Measurements from ENCODE around the gene SERPINB5.

The SERPINB5 gene

DNA sequence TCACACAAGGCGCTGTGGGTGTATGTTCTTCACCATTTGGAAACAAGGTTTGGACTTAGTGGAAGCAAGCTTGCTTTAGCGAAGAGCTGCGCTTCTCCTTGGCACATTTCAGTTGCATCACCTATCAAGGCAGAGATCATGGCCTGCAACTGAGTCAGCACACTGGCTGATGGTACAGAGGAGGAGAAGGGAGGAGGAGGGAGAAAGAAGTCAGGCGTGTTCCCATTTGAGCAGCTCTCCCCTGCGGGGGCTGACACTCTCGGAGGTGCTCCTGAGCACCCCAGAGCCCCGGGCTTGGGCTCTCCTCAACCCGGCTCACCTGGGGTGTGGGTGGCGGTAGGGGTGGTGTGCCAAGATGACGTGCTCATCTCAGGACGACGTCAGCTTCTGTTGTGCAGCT lies 6.0 kb upstream of the SERPINB5 start:
- DNase-seq (ENCODE audit: low spot score) = no peak

DNA sequence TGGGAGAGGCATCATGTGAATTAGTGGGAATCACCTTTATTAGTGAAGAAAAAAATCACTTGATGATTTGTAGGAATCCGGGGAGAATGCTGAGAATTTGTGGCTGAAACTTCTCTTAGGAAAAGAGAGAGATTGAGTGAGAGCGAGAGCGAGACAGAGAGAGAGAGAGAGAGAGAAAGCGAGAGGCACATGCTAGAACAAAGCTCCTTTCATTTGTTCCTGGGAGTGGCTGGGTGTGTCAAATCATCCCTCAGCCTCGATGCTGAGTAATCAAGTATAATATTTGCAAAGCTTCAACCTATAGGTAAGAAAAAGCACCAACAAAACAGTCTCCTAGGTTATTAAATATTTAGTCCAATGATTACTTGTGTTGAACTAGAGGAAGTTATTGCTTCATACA lies 4.4 kb upstream of the SERPINB5 start:
- DNase-seq (ENCODE audit: low spot score) = no peak

DNA sequence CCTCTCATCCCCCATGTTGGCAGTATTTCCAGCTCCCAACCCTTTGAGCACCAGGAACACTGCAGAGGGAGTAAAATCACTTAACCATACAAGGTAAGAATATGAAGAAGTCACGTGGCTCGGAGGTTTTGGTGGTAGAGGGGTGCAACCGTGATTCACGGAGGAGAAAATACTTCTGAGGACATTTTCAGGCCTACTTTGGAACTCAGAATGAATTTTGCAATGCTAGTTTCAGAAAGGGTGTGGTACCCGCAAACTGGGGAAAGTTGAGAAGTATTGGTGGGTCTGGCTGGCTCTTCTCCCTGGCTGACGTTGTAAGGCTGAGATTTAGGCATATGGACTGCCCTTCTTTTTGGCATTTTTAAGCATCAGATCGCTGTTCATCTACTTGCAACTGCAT lies 442 bp downstream of the SERPINB5 start:
- no peak for DNase-seq (ENCODE audit: low spot score)

DNA sequence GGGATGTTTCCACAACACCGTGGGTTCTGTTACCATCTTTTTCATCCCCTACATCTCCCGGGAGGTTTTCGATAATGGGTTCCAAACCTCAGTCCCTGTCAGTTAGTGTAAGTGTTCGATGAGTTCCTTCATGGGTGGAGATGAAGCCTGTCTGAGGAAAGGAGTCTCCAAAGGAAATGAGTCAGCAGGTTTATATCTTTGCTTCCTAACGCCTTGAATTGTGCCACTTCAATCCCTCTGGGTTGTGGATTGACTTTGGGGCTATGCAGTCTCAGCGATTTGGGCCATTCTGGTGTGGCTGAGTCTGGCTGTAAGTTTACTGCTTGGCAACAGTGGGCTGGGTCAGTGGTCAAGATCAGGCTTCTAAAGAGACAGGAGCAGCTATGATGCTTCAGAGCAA lies 1.2 kb downstream of the SERPINB5 start:
- no peak for DNase-seq (ENCODE audit: low spot score)

DNA sequence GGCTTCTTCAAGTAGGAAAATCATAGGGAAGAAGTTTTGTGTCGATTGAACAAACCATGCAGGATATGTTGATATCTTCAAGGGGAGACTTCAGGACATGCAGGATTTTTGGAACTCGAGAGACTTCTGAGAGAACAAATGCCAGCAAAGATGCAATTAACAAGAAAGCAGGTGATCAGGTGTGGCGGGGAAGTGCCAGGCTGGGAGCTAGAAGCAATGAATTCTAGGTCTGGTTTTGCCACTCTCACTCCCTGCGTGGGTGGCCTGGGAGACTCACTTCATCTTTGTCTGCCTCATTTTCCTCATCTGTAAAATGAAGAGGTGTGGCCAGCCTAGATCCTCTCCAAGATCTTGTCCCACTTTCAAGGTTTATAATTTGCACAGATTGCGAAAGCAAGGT lies 3.1 kb downstream of the SERPINB5 start:
- DNase-seq (ENCODE audit: low spot score) = no peak

DNA sequence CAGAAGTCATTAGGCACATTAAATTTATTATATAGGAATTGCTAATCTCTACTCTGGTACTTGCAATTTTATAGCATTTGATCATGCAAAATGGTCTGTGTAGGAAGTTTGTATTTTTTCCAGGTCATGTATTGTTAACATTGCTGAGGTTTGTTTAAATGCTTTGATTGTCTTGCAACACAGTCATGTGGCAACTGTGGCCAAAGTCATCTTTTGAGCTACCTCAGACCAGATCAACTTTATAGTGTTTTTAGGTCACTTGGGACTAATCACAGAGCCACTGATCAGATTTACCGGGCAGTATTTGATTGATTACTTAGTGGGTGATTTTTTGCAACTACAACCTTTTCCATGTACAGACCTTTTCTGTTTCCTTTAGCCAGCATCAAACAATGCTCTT lies 3.7 kb downstream of the SERPINB5 start:
- DNase-seq (ENCODE audit: low spot score) = no peak

DNA sequence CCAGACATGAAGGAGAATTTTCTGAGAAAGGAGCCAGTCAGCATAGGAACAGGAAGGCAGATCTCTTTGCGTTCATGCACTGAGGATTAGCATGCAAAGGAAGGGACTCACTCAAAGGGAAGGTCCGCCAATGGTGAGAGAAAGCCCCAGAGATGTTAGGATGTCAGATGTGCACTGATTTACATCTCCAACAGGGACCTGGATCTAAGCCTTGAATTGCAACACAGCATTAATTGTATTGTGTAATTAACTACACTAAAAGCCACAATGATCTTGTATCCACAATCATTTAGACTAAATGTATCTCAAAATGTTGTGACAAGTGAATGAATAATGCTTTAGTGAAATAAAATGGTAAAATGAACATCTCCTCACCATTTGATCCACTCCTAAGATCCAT lies 4.2 kb downstream of the SERPINB5 start:
- no peak for DNase-seq (ENCODE audit: low spot score)

DNA sequence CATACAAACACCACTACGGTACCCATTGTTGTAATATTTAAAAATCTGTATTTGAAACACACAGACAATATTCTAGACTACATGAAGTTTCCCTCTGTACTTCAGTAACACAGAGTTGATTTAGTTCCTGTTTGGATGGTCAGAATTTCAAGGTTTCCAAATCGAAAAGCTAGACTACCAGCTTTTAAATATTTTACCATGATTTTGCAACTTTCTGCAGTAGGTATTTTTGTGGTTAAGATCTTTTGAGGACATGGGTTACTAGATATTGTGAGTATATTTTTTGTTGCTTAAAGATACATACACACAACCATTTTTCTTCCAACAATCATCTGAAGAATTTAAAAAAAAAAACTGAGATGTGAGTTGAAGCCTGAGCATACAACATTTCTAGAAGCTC lies 10.9 kb downstream of the SERPINB5 start:
- DNase-seq (ENCODE audit: low spot score) = no peak

DNA sequence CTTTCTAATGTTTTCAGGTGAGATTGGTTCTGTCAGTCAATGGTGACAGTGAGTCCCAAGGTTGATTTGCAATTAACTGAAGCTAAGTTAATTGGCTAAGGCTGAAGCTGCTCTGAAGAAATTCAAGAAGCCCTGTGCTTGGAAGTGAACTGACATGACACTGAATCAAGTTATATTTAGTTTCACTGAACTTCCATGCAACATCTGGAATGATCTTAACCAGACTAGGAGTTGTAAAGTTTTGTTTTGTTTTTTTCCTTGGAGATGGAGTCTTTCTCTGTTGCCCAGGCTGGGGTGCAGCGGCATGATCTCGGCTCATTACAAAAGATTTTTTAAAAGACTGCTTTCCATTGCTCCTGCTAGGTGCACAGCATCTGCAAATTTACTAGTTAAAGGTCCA lies 11.4 kb downstream of the SERPINB5 start:
- DNase-seq (ENCODE audit: low spot score) = no peak

DNA sequence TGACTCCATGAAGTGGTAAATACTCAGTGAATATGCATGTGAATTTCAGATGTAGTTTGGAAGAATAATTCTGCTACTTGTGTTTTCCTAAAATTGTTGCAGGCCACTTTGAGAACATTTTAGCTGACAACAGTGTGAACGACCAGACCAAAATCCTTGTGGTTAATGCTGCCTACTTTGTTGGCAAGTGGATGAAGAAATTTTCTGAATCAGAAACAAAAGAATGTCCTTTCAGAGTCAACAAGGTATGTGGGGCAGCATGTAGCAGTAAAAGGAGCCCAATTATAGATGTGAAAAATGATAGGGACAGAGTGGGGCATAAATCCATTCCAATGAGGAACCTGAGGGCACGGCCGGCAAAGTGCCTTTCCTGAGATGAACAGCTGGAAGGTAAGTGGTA lies 16.1 kb downstream of the SERPINB5 start:
- DNase-seq (ENCODE audit: low spot score) = no peak

DNA sequence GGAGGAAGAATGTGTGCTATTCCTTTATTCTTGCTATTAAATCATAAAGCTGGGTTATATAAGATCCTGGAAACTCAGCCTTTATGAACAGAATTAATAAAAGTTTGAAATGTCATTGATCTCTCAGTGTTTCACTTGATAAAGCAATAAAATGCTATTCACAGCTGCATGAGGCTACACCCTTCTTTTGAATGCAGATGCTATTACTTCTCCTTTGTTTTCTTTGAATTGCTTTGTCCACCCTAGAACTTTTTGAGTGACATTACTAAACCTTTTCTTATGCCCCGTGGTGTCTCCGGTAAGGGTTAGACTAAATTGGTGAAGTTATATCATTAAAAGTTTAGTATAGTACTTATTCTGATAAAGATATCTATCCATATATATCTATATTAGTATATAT lies 18.9 kb downstream of the SERPINB5 start:
- no peak for DNase-seq (ENCODE audit: low spot score)

DNA sequence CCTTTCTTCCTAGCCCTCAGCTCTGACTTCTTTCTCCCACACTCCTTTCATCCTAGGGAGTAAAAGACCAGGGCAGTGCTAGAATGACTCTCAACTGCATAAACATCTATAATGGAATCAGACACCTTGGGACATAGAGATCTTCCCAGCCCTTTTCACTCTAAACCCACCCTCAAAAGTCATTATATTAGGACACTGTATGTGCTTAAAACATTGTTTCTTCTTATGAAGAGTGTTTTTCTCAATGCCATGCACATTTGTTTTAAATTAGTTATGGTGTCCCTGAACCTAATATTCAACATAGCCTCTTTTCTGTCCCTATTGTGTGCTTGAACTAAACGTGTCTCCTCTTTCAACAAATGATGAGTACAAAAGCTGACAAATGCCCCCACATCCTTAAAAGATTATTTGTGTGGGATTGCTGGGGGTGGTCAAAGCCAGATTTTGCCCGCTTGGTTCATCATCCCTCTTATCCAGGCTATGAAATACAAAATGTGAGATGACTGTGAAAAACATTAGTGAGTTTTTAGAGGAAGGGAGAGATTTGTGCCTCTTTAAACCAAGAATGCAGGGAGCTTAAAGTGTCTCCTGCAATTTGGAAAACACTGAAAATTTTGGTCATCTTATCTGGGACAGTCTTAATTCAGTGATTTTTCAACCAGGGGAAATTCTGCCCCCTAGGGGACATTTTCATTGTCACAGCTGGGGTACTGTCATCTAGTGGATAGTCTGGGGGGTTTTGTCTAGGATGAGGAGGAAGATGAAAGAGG lies 29.0 kb downstream of the SERPINB5 start:
- peak; percentile 29 for DNase-seq (ENCODE audit: low spot score)

DNA sequence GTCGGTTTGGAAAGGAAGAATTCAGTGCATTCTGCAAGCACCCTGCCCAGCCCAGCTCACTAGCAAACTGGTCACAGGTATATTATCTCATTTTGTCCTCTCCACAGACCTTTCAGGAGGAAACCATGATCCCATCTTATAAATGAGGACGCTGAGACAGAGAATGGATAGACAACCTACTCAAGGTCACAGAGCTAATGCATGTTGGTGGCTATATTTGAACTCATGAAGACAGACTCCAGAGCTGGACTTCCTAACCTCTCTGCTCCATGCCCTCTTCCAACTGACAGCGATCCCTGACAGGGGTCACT lies 29.5 kb downstream of the SERPINB5 start:
- DNase-seq (ENCODE audit: low spot score) = no peak

DNA sequence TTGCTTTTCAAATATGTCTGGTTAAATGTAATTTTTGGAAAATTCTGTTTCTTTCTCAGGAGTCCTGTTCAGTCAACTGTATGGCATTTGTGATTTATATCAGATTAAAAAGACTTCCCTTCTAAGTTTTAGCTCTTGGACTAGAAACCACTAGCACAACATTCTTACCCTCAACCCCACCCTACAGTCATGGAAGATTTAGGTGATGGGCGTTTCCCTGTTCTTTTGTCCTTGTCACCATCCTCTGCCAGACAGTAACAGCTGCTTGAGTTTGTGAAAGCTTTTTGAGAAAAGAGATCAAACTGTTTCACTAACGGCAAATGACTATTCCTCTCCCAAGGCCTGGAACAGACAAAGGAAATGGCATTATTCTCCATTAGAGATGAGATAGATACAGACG lies 31.8 kb downstream of the SERPINB5 start:
- DNase-seq (ENCODE audit: low spot score) = no peak

DNA sequence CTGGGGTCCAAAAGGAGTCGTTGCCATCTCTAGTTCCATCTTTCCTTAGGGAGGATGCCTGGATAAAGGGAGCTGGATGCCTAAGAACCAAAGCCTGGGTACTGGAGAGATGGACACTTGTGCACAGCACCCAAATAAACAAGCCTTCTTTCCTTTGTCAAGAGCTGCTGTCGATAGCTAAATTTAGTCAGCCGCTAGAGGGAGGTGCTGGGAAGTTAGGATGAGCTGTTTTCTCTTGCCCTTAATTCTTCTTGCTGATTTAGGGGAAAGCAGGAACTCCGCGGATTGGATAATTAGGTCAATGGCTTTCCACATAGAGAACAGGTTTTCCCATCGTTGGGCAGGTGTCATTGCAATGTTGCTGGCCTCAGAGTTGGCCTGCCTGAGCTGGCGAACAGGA lies 34.5 kb downstream of the SERPINB5 start:
- DNase-seq (ENCODE audit: low spot score) = no peak

DNA sequence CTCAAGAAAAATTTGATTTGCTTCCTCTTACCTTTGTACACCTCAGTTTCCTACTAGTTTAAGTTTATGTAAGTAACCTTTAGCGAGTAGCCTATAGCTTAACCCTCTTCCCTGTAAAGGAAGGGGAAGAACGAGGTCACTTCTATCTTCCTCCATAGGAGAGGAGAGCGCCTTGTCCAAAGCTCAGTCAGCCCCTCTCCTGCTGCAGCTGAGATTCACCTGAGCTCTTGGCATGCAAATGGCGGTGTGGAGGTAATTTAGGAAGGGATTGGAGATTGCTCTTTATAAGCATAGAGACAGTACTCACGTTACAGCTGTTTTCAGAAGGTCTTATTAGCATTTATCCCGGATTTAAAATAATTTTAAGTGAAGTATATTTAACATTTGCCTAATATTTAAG lies 37.6 kb downstream of the SERPINB5 start:
- DNase-seq (ENCODE audit: low spot score) = no peak

DNA sequence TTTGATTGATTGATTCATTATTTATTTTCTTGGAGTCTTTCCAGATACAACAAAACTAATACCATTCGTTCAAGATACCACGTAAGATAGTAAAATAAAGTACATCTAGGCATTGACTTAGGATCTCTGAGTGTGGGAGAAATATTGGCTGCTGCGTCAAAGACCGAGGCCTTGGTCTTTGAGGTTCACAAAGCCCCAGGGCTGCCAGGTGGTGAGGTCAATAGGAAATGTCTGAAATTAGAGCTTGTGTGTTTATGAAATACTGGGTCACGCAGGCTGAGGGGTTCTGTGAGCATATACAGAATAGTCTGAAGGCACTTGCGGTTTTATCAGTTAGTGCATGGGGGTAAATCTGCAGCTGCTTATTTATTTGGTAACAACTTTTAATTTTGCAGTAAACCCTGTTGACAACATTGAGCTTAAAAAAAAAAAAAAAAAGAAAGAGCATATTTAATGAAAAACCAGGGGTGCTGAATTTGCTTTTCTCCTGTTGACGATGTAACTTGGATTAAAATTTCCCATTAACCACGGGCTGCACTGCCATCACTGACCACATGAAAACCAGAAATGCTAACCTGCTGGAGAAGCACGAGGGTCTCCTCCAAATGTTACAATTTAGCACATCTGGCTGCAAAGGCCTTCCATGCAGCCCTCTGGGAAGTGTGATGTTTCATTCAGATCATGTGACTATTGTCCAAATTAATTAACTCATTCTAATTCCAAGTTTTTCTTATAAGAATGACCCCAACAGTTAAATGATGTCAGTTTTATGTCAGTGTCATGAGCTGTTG lies 38.3 kb downstream of the SERPINB5 start:
- no peak for DNase-seq (ENCODE audit: low spot score)

DNA sequence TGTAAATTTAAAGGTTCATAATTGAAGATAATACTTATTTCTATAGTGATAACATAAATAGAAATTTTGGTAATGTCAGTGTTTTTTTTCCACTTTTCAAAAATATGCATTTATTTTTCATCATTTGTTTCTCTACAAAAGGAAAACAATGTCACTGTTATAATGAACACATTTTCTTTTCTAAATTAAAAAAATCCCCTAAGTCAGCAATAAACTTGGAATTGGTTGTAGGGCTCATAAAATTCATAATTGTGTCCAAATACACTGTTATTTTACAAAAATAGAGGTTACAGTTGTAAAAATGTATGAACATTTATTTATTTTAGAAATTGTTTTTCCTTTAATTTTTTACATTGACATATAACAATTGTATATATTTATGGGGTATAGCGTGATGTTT lies 39.0 kb downstream of the SERPINB5 start:
- DNase-seq (ENCODE audit: low spot score) = no peak

DNA sequence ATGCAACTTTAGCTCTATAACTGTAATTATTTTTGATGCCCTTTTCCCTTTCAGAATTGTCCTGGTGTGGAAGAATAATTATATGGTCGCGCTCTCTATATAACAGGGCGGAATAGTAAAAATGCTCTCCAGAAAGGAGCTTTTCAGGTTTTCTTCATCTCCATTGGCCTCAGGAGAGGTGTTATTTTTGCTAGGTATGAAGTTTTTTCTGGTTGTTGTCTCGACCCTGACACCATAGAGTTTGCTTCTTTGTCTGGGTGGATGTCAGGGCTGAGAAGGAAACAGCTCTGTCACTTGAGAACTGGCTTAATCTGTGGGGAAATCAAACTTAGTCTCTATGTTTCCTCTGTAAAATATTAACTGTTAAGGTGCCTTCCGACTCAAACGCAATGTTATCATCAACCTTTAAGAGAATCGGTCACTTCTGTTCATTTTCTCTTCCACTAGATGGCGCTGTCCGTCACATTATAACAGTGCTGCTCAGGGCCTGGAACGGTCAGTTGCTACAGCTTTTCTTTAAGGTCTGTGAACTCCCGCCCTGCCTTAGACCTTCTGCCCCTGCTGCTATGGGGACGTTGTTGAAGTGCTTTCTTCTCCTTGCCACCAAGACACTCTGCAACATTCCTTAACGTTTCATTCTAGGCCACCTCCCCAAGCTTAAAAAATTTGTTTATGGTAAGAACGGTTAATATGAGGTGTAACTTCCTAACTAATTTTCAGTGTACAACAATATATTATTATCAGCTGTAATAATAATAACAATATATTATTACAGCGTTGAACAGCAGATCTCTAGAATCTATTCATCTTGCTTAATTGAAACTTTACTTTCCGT lies 41.6 kb downstream of the SERPINB5 start:
- DNase-seq (ENCODE audit: low spot score) = peak; percentile 69

DNA sequence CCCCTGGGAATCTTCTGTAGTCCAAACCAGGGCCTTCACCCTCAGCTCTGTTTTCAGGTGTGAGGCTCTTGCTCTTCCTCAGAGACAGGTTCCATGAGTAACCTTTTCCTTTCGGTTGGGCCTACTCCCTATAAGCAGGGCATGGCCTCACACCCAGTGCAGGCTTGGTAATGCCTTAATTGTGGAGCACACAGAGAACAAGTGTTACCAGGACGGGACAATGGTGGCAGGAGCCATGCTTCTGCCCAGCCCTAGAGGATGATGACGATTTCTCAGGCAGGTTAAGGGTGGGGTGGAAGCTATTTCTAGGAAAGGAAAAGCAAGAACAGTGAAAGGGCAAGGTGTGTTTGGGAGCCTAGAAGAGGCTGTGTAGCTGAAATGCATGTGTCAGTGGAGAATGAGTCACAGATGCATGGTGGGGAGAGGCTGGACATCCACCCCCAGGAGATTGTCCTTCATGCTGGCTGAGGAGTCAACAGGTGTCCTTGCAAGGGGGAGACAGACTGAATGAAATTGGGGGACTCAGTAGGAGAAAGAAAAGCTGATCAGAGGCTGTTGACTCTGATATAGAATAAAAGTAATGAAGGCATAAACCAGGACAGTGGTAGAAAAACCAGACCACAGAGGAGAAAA lies 43.4 kb downstream of the SERPINB5 start:
- DNase-seq (ENCODE audit: low spot score) = no peak

DNA sequence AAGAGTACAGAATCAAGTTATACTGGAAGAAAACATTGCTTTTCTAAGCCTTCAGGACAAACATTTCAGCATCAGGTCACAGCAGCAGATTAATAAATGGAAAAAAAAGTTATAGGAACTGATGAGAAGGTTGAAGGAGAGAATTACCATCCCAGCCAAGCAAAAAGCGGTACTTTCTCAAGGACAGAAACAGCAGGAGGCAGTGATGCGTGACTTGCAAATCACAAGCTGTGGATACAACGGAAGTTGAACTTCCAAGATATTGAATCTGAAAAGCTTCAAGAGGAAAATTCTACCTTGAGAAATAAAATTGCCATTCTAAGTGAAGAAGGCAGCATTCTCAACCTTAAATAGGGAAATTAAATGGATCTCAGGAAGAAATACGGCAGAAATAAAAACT lies 46.9 kb downstream of the SERPINB5 start:
- DNase-seq (ENCODE audit: low spot score) = no peak

DNA sequence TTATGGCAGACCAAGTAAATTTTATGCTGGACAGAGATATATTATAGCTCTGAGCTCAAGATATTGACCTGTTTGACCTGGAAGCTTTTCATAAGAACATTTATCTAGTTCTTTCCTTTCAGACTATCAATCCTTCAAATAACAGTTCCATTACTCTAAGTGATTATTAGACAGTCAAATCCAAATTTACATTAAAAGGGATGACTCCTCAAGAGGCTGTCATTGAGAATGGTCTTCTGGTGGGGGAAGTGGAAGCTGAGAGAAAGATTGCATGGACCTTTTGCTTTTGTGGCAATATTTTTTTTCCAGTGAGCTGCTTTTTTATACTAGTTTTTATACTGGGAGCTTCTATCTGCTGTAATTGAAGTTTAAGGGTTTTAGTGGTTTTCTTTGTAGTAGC lies 50.5 kb downstream of the SERPINB5 start:
- DNase-seq (ENCODE audit: low spot score) = no peak
